Activated CD8-positive, alpha-beta T cell treated with anti-CD3 and anti-CD28 coated beads for 36 hours (primary cell): ENCODE data around the gene UBE2QL1. TPM values are rescaled to one million over a fixed set of nuclear protein-coding genes. Genes with fewer than 3 reads are reported as not detected.

Source experiments
- ATAC-seq: fragments of 200-7000 bp; cut with Tn5 transposase; one replicate; pipeline ENCODE4 v1.10.0; 2021; ENCODE audit warnings: mild to moderate bottlenecking, moderate library complexity
- CTCF ChIA-PET: fragments of 350-600 bp; sonication (Branson Sonifier 250); formaldehyde crosslinking; loops from one replicate; lab custom pipeline; 2021; ENCODE audit warnings: antibody characterized with exemption; lab: Charles Lee
- POLR2A ChIA-PET: fragments of 350-600 bp; sonication (Branson Sonifier 250); formaldehyde crosslinking; loops from one replicate; lab custom pipeline; 2021; ENCODE audit warnings: antibody characterized with exemption; lab: Charles Lee
- DNase-seq: peaks from one replicate; pipeline ENCODE4 v3.0.0-alpha.2; 2020
- H3K27ac Mint-ChIP-seq: one replicate; pipeline ENCODE4 v1.8.0; 2021; ENCODE audit warnings: mild to moderate bottlenecking, mixed read lengths
- H3K27me3 Mint-ChIP-seq: one replicate; pipeline ENCODE4 v1.8.0; 2021; ENCODE audit warnings: mixed read lengths
- H3K36me3 Mint-ChIP-seq: one replicate; pipeline ENCODE4 v1.8.0; 2021; ENCODE audit warnings: low read depth, mixed read lengths
- H3K4me1 Mint-ChIP-seq: one replicate; pipeline ENCODE4 v1.8.0; 2021; ENCODE audit warnings: low read depth, mixed read lengths
- H3K4me3 Mint-ChIP-seq: one replicate; pipeline ENCODE4 v1.8.0; 2021; ENCODE audit warnings: mild to moderate bottlenecking, moderate library complexity, mixed read lengths
- H3K9me3 Mint-ChIP-seq: one replicate; pipeline ENCODE4 v1.8.0; 2021; ENCODE audit warnings: mixed read lengths
- intact Hi-C: fragments of 100-400 bp; cut with micrococcal nuclease; formaldehyde crosslinking; loops from one replicate; pipeline ENCODE4 v1.10.0; 2022
- total RNA-seq, 2 experiments: library from RNA; stranded (reverse); gene quantifications; one replicate each; pipeline ENCODE4 v1.2.3, GENCODE V29; 2021
- TF ChIP-seq, protein P1 (sequence below): fragments of 200-600 bp; IDR thresholded peaks from one replicate; pipeline ENCODE4 v1.8.0; 2022; ENCODE audit warnings: antibody characterized with exemption, mild to moderate bottlenecking

Gene UBE2QL1
- total RNA-seq, 2 experiments from 2014 or later, result not detected

DNA sequence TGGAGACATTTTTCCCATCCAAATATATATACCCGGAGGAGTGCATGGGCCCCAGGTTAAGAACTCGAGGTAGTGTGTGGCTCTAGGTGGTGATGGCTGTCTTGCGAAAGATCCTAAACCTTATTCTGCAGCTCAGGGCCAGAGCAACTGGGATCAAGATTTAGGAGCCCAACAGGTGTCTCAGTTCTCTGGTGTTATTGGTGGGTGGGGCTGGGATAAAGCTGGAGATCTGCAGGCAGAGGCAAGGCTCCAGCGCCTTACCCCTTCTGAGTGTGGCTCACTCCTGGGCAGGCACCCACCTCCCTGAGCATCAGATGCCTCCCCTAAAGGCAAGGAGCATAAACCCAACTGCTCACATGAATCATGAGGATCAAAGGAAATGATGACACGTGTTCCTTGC lies 11.2 kb downstream of the UBE2QL1 start:
- Mint-ChIP-seq H3K27ac (no peak overlapping the region), H3K4me1 (no peaks in the 10 kb centered on the region), H3K9me3 (no peaks in the 10 kb centered on the region), H3K4me3 (no peak overlapping the region), H3K27me3 (peaks cover 21% of the 10 kb centered on the region), H3K36me3 (no peaks in the 10 kb centered on the region)
- DNase-seq, result no peak
- no peak for ATAC-seq
- TF ChIP-seq, protein P1, sequence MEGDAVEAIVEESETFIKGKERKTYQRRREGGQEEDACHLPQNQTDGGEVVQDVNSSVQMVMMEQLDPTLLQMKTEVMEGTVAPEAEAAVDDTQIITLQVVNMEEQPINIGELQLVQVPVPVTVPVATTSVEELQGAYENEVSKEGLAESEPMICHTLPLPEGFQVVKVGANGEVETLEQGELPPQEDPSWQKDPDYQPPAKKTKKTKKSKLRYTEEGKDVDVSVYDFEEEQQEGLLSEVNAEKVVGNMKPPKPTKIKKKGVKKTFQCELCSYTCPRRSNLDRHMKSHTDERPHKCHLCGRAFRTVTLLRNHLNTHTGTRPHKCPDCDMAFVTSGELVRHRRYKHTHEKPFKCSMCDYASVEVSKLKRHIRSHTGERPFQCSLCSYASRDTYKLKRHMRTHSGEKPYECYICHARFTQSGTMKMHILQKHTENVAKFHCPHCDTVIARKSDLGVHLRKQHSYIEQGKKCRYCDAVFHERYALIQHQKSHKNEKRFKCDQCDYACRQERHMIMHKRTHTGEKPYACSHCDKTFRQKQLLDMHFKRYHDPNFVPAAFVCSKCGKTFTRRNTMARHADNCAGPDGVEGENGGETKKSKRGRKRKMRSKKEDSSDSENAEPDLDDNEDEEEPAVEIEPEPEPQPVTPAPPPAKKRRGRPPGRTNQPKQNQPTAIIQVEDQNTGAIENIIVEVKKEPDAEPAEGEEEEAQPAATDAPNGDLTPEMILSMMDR, result no peak
- POLR2A ChIA-PET, result no interaction called here
- intact Hi-C loops, result no loop called here
- CTCF ChIA-PET, result interaction anchor here (1.3 kb wide), 1 partner anchor 8 kb away, joined by 3 read pairs; no protein-coding TSS in a partner anchor

DNA sequence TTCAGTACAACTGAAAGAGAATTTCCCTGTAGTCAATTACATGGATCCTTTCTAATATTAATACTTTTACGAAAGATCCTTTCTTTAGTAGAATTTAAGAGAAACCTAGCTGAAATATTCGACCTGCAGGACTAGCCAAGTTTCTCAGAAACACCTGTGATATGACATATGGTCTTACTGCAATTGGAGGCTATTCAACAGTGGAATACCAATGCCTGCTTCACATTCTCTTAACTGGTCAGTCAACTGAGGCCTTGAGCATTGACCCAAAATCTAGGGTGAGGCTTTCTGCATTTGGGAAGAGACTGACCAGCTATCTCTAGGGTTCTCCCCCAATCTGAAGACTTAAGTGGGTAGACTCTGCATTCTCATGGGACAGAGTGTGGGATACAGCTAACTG lies 12.3 kb downstream of the UBE2QL1 start:
- POLR2A ChIA-PET, result no interaction called here
- TF ChIP-seq, protein P1, result no peak
- Mint-ChIP-seq H3K27me3 (peaks cover 13% of the 10 kb centered on the region), H3K4me3 (no peak overlapping the region), H3K9me3 (no peaks in the 10 kb centered on the region), H3K4me1 (no peaks in the 10 kb centered on the region), H3K27ac (no peak overlapping the region), H3K36me3 (no peaks in the 10 kb centered on the region)
- no peak for ATAC-seq
- intact Hi-C loops, result no loop called here
- no peak for DNase-seq
- CTCF ChIA-PET, result interaction anchor here (1.3 kb wide), 1 partner anchor 9 kb away, joined by 3 read pairs; no protein-coding TSS in a partner anchor

DNA sequence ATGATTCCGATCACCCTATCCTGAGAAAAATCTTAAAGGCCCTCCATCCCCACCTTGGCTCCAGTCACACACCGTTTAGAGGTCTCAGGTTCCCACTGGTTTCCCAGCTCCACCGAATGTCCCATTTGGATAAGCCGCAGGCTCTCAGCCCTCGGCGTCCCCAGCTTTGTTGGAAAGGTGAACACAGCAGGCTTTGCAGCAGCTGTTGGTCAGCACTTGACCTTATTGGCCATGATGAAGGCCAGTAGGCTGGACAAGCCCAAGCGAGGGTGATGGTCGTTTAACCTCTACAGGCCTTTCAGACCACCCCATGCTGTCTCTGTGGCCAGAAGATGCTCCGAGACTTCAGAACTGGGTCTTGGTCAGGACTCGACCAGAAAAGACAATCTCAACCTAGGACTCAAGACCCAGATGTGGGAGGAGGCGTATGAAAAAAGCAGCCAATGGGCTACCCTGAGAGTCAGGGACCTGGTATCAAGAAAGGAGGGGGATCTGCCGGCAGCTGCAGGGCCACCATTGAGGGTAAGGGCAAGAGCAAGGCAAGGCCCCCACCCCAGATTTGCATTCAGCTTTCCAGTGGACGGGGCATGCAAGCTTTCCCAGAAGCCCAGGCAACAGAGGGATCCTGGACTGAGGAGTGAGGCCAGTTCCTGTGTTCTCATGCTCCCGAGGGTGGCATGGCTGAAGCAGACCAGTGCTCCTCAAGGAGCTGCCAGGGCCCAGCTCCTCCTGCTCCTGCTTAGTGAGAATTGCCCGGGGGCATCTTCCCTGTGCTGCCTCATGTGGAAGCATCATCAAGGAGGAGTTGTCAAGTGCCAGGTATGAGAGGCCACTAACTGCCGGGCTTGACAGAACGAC lies 13.4 kb downstream of the UBE2QL1 start:
- no peak overlapping the region for H3K4me3 Mint-ChIP-seq
- ChIA-PET POLR2A (no interaction called here), CTCF (no interaction called here)
- H3K9me3 Mint-ChIP-seq, result no peaks in the 10 kb centered on the region
- DNase-seq (no peak), ATAC-seq (no peak)
- no peaks in the 10 kb centered on the region for H3K36me3 Mint-ChIP-seq
- no peak overlapping the region for H3K27ac Mint-ChIP-seq
- intact Hi-C loops, result no loop called here
- H3K27me3 Mint-ChIP-seq, result peaks cover 8% of the 10 kb centered on the region
- TF ChIP-seq, protein P1, result no peak
- no peaks in the 10 kb centered on the region for H3K4me1 Mint-ChIP-seq

DNA sequence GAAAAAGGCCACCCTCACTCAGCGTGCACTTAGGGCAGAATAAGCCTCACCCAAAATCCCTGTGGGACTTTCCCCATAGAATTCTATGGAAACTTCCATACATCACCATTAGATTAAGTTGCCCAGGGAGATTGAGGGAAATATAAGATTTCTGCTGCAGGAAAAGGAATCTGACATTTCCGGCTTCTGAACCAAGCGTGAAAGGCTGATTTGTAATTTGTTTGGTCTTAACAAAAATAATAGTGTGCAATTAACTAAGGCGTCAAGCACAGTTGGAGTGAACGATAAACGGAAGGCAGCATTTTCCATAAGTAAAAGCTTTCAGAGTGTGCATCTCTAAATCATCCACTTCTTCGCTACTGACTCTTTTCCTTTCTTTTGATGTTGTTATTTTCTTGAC lies 14.0 kb downstream of the UBE2QL1 start:
- Mint-ChIP-seq H3K4me3 (no peak overlapping the region), H3K36me3 (no peaks in the 10 kb centered on the region), H3K4me1 (no peaks in the 10 kb centered on the region), H3K27ac (no peak overlapping the region), H3K9me3 (no peaks in the 10 kb centered on the region), H3K27me3 (peaks cover 2% of the 10 kb centered on the region)
- ChIA-PET CTCF (no interaction called here), POLR2A (no interaction called here)
- ATAC-seq (no peak), DNase-seq (no peak)
- TF ChIP-seq, protein P1, result no peak
- intact Hi-C loops, result no loop called here

DNA sequence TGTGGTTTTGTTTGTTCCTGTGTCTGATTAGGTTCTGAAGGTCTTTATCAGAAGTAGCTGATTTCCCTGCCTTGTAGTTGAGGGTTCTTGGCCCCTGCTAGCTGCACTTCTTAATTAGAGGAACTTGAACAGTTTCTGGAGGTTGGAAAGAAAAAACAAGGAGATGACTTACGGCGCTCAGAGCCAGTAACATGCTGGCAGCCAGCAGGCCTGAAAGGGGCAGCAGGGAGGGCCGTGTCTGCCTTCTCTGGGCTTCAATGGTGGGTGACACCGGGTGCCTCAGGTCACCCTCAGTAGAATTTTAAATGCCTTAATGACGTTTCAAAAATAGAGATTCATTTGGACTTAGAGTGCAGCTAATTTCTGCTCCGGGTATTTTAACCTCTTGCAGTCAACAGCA lies 15.8 kb downstream of the UBE2QL1 start:
- TF ChIP-seq, protein P1, result no peak
- Mint-ChIP-seq H3K36me3 (no peaks in the 10 kb centered on the region), H3K27ac (no peak overlapping the region), H3K27me3 (peaks cover 10% of the 10 kb centered on the region), H3K4me3 (no peak overlapping the region), H3K9me3 (no peaks in the 10 kb centered on the region), H3K4me1 (no peaks in the 10 kb centered on the region)
- DNase-seq (no peak), ATAC-seq (no peak)
- intact Hi-C loops, result no loop called here
- POLR2A ChIA-PET, result no interaction called here
- CTCF ChIA-PET, result no interaction called here
